Activated CD4-positive, alpha-beta T cell treated with anti-CD3 and anti-CD28 coated beads, Interleukin-2, amount 50 U/mL, for 1 hour (primary cell): Measurements from ENCODE around the gene PHLDA3.
"Not testable (repeated sequence)": the region's sequence is repeated elsewhere in the genome, so short reads cannot be mapped to it uniquely, and the experiment has no call there.

Experiments used
- DNase-seq: peaks from one replicate; pipeline ENCODE4 v3.0.0-alpha.2; 2020

Gene PHLDA3

DNA sequence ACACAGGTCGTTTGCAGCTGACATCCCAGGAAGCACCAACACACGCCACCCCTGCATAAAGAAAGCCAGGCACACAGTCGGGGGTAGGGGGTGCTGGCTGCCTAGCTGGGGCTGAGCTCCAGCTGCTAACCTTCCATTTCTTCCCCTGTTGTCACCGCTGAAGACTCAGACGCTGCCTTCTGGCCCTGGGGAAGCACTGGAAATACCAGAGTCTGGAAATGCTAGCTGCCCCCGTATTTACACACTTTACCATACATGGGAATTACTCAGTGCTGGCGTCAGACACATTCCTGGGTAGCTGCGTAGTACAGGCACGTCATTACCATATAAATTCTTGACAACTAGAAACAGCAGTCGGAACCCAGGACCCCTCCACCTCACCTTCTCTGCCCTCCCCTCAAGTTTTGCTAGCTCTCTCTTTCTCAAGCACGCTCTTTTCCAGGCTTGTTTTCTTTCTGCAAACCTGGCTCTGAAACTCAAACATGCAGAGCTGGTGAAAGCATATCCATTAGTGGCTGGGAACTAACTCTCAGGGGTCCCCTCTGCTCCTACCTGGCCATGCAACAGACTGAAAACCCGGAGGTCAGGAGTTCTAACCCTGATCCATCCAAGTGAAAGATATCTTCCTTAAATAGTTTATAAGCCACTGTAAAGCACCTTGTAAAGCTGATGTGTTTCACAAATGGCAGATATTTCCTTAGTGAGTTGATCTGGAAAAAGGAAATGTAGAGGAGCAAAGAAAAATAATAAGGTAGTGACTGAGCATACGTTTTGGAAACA lies 34.6 kb upstream of the PHLDA3 start:
- DNase-seq, result no peak

DNA sequence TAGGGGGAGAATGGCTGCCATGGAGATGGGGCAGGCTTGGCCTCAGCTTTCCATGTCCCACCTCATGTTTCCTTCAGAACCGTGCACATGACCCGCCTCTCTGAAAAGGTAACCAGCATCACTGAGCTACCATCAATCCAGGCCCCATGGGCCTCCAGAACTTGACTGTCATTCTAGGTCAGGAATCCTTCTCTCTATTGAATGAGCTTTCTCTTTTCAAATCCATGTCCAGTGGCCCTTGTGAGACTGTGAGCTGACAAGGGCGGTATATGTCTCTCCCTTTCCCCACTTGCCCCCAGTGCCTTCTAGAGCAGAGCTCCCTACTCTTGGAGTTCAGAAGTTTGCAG lies 33.5 kb upstream of the PHLDA3 start:
- no peak for DNase-seq

DNA sequence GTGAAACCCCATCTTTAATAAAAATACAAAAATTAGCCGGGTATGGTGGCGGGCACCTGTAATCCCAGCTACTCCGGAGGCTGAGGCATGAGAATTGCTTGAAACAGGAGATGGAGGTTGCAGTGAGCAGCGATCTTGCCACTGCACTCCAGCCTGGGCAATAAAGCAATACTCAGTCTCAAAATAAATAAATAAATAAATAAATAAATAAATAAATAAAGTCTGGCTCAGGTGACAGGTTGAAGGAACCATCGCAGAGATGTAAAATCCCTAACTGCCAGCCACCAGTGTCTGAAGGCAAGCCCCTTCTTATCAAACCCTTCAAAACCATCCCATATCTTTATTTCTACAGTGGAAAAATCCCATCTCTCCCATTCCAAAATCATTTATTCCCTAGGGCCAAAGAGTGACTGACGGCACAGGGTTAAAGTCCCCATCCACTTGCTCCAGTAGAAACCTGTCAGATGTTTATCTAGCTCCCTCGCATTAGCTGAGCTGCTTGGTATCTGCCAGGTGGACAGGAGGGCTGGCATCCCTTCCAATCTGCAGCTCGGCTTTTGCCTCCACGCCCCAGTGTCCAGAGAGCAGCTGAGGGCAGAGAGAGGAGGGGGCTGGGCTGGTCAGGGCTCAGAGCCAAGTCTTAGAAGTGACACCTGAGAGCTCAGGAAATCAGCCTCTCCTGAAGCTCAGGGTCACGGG lies 33.0 kb upstream of the PHLDA3 start:
- no peak for DNase-seq

DNA sequence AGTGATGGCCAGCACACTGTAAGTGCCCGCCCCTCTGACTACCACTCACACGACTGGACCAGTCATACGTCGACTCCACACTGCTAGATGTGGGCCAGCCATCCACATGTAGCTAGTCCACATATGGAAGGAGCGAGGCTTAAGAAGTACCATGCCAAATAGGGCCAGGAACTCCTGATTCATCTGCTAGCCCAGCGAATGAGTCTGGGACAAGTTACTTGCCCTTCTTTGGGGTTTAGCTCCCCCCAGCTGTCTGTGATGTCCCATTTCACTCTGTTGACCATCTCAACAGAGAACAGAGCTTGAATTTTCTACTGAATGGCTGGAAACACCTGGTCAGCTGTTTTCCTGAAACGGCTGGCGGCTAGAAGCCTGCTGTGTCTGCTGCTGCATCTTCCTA lies 32.2 kb upstream of the PHLDA3 start:
- no peak for DNase-seq

DNA sequence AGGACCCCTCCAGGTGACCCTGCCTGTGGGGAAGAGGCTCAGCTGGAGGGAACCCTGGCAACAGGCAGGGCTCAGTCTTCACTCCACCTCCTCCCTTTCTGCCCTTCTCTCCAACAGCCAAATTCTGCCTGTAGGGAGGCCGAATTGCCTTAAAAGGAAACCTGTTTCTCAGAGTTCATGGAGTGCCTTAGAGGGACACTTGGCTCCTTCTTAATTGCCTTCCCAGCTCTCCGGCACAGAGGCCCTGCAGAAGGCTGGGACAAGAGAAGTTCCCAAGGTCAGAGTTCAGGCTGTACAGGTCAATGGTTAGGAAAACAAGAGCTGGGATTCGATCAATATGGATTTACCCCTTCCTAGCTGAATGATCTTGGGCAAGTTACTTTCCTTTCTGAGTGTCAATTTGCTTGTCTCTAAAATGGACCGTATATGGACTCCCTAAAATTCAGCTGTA lies 31.7 kb upstream of the PHLDA3 start:
- DNase-seq, result no peak

DNA sequence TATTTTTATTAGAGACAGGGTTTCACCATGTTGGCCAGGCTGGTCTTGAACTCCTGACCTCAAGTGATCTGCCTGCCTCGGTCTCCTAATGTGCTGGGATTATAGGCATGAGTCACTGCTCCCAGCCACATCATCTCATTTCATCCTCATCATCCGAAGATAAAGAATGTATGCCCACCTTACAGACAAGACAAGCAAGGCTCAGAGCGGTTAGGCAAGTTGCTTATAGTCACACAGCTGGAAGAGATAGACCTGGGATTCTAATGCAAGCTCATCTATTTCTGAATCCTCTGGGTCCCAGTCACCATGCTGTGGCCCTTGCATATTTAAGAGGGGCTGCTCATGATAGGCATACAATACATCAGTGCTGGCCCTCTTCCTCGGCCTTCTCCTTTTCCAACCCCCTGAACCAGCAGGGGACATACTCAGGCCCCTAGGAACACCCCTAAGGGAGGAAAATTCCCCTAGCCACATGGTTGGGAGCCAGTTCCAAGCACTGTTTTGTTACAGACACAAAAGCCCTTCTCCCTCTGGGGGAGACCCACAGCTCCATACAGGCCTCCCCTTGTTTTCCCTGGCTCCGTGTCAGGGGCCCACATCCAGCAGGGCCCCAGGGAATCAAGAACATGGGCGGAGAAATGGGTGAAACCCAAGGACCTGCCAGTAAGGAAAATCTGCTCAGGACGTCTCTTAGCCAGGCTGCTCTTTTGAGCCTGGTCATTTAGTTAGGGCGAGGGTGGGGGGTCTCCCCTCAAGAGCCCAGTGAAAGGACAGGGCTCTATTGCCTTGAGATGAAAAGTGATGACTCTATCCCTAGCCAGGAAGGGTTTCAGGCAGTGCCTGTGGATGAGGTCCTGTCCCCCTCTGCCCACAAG lies 31.0 kb upstream of the PHLDA3 start:
- no peak for DNase-seq

DNA sequence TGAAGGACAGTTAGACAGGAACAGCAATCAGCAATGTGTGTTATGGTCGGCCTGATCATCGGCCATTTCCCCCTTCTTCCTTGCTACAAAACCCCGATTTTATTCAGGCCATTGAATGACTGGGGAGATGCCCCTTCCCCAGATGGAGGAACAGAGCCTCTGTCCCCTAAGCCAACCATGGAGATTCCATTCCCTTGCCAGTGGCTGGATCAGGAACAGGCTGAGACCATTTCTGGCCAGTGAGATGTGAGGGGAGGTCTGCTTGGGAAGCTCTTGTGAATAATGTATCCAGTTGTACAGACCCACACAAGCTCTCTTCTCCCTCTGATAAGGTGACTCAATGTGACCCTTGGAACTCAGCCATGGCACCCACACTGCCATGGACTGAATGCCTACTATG lies 30.2 kb upstream of the PHLDA3 start:
- no peak for DNase-seq

DNA sequence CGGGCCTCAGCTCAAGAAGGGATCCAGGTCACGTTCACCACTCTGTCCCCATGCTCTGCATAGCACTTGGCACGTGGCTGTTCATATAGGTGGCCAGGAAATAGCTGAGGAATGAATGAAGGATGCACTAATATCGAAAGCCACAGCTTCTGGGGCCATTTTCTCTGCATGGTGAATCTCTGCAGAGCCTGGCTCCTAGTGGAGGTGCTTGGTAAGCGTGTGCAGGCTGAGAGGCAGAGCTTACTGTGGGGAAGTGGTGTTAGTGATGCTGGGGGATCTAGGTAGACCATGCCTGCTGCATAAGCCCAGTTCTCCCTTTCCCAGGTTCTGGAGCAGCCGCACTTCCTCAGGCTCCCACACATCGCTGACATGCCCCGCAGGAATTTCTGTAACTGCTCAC lies 29.6 kb upstream of the PHLDA3 start:
- no peak for DNase-seq

DNA sequence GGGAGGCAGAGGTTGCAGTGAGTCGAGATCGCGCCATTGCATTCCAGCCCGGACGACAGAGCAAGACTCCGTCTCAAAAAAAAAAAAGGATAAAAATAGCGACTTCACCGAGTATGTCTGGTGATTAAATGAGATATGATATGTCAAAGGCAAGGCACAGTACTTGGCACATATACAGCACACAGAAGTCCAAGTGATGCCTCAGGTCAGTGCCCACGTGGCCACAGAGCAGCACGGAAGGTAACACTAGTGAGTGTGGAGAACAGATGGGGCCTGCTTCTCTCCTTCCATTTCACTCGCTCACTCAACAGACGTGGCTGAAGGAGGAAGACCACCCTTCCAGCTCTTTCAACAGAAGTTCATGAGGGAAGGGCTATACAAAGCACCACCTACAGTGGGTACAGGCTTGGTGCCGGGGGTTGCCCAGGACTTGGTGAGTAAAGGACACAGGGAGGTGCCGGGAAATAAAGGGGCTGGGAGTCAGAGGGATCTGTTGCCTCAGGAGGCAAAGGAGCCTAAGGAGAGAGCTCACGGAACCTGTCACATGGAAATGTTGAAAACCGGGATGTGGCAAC lies 29.0 kb upstream of the PHLDA3 start:
- no peak for DNase-seq

DNA sequence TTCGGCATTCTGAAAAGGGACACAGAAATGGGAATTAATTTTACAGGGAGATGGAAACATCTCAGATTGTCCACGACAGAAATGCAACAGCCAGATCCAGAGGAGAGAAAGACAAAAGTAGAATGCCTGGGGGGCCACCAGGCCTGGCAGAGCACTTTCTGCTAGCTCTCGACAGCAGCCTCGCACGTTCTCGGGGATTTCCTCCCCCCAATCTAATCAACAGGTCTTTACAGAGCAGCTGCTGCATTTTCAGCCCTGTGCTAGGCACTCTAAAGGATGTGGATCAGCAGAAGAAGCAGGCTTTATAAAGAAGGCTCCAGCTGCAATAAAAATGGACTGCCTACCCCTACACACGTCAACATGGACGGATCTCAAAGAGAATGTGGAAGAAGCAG lies 27.3 kb upstream of the PHLDA3 start:
- no peak for DNase-seq

DNA sequence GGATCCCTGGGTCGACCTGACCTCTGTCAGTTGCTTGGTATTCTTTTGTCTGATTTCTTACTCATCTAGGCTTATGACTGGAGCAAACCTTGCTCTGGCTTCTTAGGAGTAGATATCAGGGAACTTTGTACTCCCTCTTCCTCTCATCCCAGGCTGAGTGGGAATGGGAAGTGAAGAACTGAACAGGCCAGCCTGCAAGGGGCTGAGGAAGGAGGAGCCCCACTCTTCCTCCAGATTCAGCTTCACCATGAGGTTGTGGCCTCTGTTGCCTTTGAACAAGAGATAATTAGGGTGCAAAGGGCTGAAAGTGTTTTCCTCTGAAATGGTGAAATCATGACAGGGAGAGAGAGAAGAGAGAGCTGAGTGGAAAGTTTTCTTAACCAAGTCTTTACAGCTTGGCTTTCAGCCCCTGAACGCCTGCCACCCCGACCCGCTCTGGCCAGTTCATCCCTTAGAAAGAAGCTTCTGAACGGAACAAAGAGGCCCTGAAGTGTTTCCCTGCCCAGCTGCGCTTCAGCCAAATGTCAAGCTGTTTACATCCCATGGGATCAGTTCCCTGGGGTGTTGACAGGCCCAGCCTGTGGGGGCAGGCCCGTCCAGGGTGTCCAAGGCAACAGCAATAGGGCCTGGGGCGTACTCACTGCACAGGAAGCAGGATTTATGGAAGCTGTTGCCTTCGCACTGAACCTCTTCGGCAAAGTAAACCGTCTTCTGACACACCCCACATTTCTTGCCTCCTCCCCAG lies 26.7 kb upstream of the PHLDA3 start:
- no peak for DNase-seq

DNA sequence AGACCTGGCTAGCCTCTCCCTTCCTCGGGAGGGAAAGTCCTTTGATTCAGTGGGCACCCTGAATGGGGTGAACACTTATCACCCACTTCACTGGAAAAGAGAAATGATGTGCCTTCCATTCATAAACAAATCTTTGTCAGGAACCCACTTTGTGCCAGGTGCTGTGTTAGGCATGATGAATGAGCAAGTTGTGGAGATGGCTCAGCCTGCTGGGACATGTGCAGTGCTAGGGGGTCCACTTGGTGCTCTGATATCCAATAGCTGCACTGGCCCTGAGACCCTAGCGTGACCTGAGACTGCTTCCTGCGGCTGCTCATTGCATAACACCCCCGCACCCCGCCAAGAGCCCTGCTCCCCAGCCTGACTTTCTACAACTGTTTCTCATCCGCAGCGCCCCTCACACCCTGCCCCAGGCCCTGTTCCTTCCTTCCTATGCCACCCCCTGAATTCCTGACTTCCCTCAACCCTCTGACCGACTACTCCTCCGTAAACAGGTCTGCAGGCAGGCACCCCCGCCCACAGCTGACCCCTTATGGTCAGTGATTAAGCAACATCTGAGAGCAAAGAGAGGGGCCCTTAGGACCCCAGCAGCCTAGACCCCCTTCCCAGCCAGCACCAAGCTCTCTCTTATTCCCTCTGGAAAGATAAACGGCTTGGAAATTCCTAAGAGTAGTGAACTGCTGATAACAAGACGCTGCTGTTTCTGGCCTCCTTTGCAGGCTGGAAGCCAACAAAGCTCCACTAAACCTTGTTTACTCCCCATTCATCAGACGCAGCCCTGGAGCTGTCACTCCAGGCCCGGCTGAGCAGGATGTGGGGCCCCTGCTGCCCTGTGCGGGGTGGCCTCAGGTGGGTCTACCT lies 25.0 kb upstream of the PHLDA3 start:
- no peak for DNase-seq

DNA sequence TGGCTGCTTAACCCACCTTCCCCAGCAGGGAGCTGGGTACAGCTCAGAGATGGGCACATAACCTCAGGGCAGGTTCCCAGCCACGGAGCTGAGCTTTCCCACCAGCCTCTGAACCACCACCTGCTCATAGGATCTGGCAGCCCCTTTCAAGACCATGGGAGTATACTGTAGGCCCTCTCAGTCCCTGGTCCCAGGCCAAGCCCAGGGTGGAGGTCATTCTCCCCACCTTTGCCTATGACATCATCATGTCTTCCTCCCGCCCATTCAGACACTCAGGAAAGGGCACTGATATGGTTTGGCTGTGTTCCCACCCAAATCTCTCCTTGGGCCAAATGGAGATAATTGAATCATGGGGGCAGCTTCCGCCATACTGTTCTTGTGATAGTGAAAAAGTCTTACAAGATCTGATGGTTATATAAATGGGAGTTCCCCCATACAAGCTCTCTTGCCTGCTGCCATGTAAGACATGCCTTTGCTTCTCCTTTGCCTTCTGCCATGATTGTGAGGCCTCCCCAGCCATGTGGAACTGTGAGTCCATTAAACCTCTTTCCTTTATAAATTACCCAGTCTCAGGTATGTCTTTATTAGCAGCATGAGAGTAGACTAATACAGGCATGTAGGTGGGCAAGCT lies 24.2 kb upstream of the PHLDA3 start:
- DNase-seq, result not testable (repeated sequence)

DNA sequence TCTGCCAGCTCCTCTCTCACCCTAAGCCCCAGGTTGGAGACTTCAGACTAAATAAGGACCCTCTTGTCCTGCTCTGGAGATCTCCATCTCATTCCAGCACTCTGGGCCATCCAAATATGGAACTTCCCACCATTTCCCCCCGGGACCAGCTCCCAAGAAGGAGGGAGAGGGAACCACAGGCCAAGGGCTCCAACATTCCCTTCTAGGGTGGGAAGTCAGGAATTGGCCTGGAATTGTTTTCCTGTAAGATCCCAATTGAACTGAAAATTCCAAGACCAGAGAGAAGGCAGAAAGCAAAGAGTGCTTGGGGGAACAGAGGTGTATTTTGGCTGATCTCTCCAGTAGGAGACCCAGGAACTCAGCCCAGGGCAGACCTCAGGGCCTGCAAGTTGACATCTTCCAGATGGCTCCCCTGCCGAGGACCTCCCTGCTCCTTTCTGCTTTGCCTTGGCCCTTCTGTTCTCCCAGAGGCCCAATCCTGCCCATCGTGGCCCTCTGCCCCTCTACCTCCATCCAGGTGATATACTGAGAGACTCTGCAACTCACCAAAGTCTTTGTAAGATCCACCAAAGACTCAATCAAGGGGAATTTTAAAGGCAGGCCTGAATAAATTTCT lies 23.0 kb upstream of the PHLDA3 start:
- DNase-seq, result no peak

DNA sequence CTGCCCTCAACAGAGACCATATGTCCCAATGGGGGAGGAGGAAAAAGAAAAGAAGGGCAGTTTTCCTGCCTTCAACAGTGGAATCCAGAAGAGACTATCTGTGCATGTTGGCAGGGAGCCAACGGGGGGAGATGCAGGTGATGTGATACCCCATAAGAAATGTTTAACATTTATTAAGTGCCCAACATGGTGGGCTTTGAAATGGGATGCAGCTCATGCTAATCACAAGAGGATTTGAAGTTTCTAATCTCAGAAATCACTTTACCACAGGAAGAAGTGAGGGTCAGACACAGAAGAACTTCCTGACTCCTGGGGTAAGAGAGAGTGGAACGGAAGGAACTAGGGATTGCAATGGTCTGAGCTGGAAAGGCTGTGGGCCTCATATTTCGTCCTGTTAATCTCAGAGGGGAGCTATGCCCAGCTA lies 21.7 kb upstream of the PHLDA3 start:
- DNase-seq, result no peak

DNA sequence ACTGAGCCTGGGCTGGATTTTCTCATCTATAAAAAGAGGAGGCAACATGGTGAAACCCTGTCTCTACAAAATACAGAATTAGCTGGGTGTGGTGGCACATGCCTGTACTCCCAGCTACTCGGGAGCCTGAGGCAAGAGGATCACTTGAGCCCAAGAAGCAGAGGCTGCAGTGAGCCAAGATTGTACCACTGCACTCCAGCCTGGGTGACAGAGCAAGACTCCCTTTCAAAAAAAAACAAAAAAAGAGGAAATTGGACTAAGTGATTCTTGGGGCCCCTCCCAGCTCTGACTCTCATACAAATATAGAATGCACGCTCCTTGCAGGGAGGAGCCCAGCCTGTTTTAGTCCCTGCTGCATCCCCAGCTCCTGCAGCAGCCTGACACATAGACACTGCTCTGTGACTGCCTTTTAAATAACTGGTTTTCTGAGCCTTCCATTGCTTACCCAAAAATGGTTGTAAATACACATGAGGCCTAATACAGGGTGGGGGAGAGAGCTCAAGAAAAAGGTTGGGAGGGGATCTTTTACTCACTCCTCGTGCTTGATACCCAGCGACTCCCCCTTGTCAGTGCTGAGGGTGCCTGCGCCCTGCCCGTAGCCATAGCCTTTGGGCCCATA lies 20.8 kb upstream of the PHLDA3 start:
- DNase-seq, result no peak

DNA sequence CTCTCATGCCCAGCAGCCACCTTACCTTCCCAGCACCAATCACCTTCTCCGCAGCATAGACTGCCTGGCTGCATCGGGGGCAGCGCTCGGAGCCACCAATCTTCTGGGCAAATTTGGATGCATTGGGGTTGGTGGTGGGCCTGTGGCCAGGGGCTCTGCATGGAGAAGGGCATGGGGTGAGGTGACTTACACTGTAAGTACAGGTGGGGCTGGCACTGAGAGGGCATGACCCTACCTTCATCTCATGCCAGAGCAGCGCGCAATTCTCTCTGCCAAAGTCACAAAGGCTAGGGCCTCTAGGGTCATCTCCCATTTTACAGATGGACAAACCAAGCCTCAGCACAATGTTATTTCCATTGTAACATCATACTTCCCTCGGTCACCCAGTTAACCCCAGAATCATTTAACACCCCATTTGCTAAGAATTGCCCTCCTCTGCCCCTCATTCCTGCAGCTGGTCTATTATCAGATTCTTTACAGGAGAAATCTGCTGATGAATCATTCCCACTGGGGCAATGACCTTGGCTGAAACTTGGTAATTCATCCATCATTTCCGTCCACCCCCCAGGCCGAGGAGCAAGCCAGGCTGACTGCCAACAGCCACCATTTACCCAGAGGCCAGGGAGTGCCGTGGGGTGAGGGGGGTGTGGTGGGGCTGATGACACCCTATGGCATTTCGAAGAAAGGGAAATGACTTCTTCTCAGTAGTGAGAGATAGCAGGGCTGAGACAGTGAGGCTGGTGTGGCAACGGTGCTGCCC lies 20.0 kb upstream of the PHLDA3 start:
- DNase-seq, result no peak

DNA sequence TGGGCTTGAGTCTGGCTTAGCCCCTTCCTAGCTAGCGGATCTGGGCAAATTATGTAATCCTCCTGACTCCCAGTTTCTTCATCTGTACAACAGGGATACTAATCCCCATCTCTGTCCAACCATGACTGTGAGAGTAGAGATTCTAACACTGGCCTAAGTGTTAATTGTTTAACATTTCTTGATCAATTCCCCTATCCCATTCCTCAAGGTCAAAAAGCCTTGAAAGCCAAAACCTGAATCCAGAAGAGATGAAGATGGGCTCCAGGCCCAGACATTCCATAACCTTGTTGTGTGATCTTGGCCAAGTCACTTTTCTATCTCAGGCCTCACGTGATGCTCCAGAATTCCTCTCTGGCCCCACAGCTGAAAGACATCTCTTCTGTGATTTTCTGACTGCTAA lies 18.8 kb upstream of the PHLDA3 start:
- DNase-seq, result no peak

DNA sequence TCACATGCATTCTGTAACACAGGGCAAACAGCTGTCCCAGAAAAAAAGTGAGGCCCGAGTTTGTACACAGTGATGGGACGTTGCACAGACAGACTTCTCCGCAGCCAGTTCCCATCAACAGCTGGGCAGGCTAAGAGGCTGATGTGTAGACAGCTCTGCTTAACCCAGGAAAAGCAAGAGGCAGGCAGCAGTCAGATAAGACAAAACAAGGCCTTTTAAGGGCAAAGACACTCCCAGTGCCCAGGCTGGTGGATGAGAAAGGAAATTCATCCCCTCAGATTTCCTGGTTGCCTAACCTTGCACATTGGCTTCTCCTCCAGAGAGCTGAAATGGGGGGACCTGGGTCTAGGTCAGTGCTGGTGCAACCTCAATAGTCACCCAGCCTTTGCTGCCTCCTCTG lies 17.2 kb upstream of the PHLDA3 start:
- DNase-seq, result no peak
